Adrenal gland (tissue), 12 donors: ENCODE results near the gene NAGS. TPM values are rescaled to one million over a fixed set of nuclear protein-coding genes. Genes with fewer than 3 reads are reported as not detected.
"Not testable (repeated sequence)": the region's sequence is repeated elsewhere in the genome, so short reads cannot be mapped to it uniquely, and the experiment has no call there.

Experiments
- DNase-seq, 7 donors: peaks; one replicate each; pipeline ENCODE4 v3.0.0-alpha.2; 2019 to 2020
- H3K27ac ChIP-seq, 5 donors: fragments of 200-600 bp; sonication (generic) in 4 of 5; 1 replicate in 3 of 5; 2 replicates in 2 of 5; pipeline versions ENCODE4 v1.5.1 to v1.8.0; 2016 to 2020; ENCODE audit warnings: mild to moderate bottlenecking in 1 of 5
- H3K27me3 ChIP-seq: fragments of 200-600 bp; 2 replicates; pipeline ENCODE4 v1.8.0; 2021
- H3K36me3 ChIP-seq, 2 donors: fragments of 200-600 bp; replicated peaks in 1 of 2; 1 replicate in 1 of 2; 2 replicates in 1 of 2; pipeline versions ENCODE4 v1.5.1 to v1.8.0; 2018 to 2022
- H3K4me1 ChIP-seq, 2 donors: fragments of 200-600 bp; replicated peaks in 1 of 2; 1 replicate in 1 of 2; 2 replicates in 1 of 2; pipeline versions ENCODE4 v1.5.1 to v1.8.0; 2018 to 2021
- H3K4me3 ChIP-seq, 4 donors: fragments of 200-600 bp; sonication (generic) in 3 of 4; one replicate each; pipeline ENCODE4 v1.5.1; 2016 to 2018
- H3K9me3 ChIP-seq, 3 donors: fragments of 200-600 bp; sonication (generic) in 1 of 3; replicated peaks in 1 of 3; 1 replicate in 2 of 3; 2 replicates in 1 of 3; pipeline versions ENCODE4 v1.5.1 to v1.8.0; 2016 to 2021
- POLR2A ChIP-seq, 2 donors: fragments of 450-650 bp; IDR thresholded peaks; one replicate each; pipeline ENCODE4 v1.6.1; 2017; ENCODE audit warnings: antibody characterized with exemption in 2 of 2, mild to moderate bottlenecking in 2 of 2, moderate library complexity in 1 of 2
- WGBS, 4 donors: extraction: QIAGEN DNeasy Blood & Tissue Kit in 2 of 4; methylation state at CpG; one replicate each; pipeline versions ENCODE4 v1.1.5 to v1.1.7; 2013 to 2017; 5-methylcytosine and 5-hydroxymethylcytosine counted together
- intact Hi-C, 2 donors: fragments of 100-400 bp; cut with DNase I; formaldehyde crosslinking; loops; one replicate each; pipeline versions ENCODE4 v1.14.1 to v1.15.0; 2022 to 2023
- polyA plus RNA-seq, 3 donors: library from polyadenylated mRNA; stranded (reverse); fragments of 200-250 nt in 2 of 3; fragments of 350-450 nt in 1 of 3; fragmentation: Illumina TruSeq in 1 of 3; extraction: RNeasy Lipid Tissue Mini Kit (QIAGEN cat#74804) in 1 of 3; gene quantifications; one replicate each; pipeline ENCODE4 v1.2.3, GENCODE V29; 2013 to 2014
- total RNA-seq, 9 donors: library from RNA; depleted of rRNA in 4 of 9; stranded (reverse); fragments of >200 nt in 4 of 9; fragments of 120-200 nt in 1 of 9; fragmentation: NEBNext Ultra II Directional in 1 of 9; extraction: Animal tissue kit (Norgen Biotek cat#: 25700) in 1 of 9; gene quantifications; one replicate each; pipeline versions ENCODE4 v1.1.0 to v1.2.4, GENCODE V29; 2013 to 2023
- TF ChIP-seq, protein P1 (sequence below), 6 experiments: fragments of 450-650 bp in 4 of 6; fragments of 200-600 bp in 2 of 6; sonication (generic) in 1 of 6; IDR thresholded peaks; 1 replicate in 5 of 6; 2 replicates in 1 of 6; pipeline versions ENCODE4 v1.5.1 to v1.8.0; 2016 to 2021; ENCODE audit warnings: antibody characterized with exemption in 6 of 6, mild to moderate bottlenecking in 2 of 6, moderate library complexity in 1 of 6
- donor health status: healthy with polysubstance abuse.
- donor health status: Bipolar disorder and iron deficiency.
- donor health status: DM: yes; HTN: yes; CAD: no.
- donor health status: DM: no; HTN: no; CAD: no.
- donor health status: DM: no; HTN: no; CAD: no.
- donor health status: DM: yes; HTN: yes; CAD: no.

NAGS gene
- total and polyA plus RNA-seq, 12 donors = 0.22 to 4.4 (median 1.1) TPM

DNA sequence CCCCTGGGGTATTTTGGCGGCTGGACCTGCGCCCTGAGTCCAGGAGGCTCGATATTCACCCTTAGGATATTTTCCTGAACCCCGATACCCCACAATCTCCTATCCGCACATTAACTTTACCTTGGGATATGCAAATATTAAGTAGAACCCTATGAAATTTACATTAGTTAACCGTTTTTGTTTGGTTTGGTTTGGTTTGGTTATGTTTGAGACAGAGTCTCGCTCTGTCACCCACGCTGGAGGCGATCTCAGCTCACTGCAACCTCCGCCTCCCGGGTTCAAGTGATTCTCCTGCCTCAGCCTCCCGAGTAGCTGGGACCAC lies 9.3 kb upstream of the NAGS start:
- 12 to 23% (median 14%) methylated on average over 12 of the region's 12 CpGs for WGBS, 4 donors

DNA sequence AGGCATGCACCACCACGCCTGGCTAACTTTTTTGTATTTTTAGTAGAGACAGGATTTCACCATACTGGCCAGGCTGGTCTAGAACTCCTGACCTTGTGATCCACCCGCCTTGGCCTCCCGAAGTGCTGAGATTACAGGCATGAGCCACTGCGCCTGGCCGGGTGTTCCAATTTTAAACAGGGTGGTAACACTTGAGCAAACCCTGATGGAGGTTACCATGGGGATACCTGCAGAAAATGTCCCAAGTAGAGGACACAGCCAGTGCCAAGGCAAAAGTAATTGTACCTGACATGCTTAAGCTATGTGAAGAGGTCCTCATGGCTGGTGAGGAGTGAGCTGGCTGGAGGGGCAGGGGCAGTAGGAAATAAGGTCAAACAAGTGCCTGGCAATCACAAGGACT lies 7.2 kb upstream of the NAGS start:
- not testable (repeated sequence) for DNase-seq, H3K27me3 ChIP-seq, H3K27ac ChIP-seq, H3K4me3 ChIP-seq, H3K36me3 ChIP-seq, H3K4me1 ChIP-seq, H3K9me3 ChIP-seq
- 68 to 80% (median 72%) methylated on average over 5 of the region's 5 CpGs for WGBS, 4 donors
- intact Hi-C loops = loop anchor here in 1 of 2 donors (5.0 to 10.0 kb wide), 2 partner anchors 55 to 122 kb away; partner anchors contain the start of gene PPY

More for the DNA sequence above, 9.3 kb upstream of the NAGS start:
- no peak overlapping the region for H3K4me3 ChIP-seq
- TF ChIP-seq, protein P1, sequence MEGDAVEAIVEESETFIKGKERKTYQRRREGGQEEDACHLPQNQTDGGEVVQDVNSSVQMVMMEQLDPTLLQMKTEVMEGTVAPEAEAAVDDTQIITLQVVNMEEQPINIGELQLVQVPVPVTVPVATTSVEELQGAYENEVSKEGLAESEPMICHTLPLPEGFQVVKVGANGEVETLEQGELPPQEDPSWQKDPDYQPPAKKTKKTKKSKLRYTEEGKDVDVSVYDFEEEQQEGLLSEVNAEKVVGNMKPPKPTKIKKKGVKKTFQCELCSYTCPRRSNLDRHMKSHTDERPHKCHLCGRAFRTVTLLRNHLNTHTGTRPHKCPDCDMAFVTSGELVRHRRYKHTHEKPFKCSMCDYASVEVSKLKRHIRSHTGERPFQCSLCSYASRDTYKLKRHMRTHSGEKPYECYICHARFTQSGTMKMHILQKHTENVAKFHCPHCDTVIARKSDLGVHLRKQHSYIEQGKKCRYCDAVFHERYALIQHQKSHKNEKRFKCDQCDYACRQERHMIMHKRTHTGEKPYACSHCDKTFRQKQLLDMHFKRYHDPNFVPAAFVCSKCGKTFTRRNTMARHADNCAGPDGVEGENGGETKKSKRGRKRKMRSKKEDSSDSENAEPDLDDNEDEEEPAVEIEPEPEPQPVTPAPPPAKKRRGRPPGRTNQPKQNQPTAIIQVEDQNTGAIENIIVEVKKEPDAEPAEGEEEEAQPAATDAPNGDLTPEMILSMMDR (IDR thresholded peaks at IDR 0.05) = peak in 1 of 6 experiments; percentile 9
- TF ChIP-seq POLR2A (IDR thresholded peaks at IDR 0.05) = no peak
- H3K27ac ChIP-seq = no peak overlapping the region
- H3K27me3 ChIP-seq = no peaks in the 10 kb centered on the region
- H3K9me3 ChIP-seq = no peaks in the 10 kb centered on the region
- no peaks in the 10 kb centered on the region for H3K36me3 ChIP-seq
- H3K4me1 ChIP-seq = peaks cover 0 to 6% of the 10 kb centered on the region in 2 donors
- intact Hi-C loops = loop anchor here (2.0 to 10.0 kb wide), 3 partner anchors 50 to 120 kb away; partner anchors contain the start of gene PPY (in 1 of the 2)
- no peak for DNase-seq

DNA sequence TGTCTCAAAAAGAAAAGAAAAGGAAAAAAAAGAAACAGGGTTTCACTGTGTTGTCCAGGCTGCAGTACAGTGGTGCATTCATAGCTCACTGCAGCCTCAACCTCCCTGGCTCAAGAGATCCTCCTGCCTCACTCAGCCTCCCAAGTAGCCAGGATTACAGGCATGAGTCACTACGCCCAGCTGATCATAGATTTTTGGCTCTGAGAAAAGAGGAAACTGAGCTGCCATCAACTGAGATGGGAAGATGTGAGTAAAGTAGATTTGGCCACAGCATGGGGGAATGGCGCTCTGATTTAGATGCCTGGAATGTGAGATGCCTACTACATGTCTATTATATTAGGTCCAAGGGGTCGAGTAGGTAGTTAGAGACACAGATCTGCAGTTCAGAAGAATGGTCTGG lies 5.9 kb upstream of the NAGS start:
- no peaks in the 10 kb centered on the region for H3K36me3 ChIP-seq
- DNase-seq = no peak
- H3K9me3 ChIP-seq = no peaks in the 10 kb centered on the region
- peaks cover 0 to 6% of the 10 kb centered on the region in 2 donors for H3K4me1 ChIP-seq
- no peaks in the 10 kb centered on the region for H3K27me3 ChIP-seq
- TF ChIP-seq, protein P1 (IDR thresholded peaks at IDR 0.05) = no peak
- no peak for TF ChIP-seq POLR2A (IDR thresholded peaks at IDR 0.05)
- H3K4me3 ChIP-seq = no peak overlapping the region
- no peak overlapping the region for H3K27ac ChIP-seq
- intact Hi-C loops = loop anchor here in 1 of 2 donors (5.0 to 10.0 kb wide), 2 partner anchors 56 to 124 kb away; partner anchors contain the start of gene PPY
- WGBS, 4 donors = 54 to 84% (median 74%) methylated on average over 3 of the region's 3 CpGs

DNA sequence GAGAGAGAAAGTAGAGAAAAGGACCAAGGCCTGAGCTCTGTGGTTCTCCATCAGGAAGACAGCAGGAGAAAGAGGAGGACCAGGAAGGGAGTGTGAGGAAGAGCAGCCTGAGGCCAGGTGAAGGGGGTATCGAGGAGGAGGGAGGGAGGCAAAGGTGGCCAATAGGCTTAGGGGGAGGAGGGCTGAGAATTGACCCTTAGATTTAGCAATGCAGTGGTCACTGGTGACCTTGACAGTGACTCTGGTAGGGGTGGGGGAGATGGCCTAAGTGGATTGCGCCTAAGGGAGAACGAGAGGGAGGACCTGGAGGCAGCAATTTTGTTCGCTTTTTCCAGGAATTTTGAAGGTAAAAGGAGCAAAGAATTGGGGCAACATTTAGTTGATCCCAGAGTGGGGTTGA lies 5.4 kb upstream of the NAGS start:
- no peak for TF ChIP-seq POLR2A (IDR thresholded peaks at IDR 0.05)
- TF ChIP-seq, protein P1 (IDR thresholded peaks at IDR 0.05) = no peak
- no peak overlapping the region for H3K4me3 ChIP-seq
- 62 to 85% (median 82%) methylated on average over 4 of the region's 4 CpGs for WGBS, 4 donors
- H3K27me3 ChIP-seq = no peaks in the 10 kb centered on the region
- H3K9me3 ChIP-seq = no peaks in the 10 kb centered on the region
- DNase-seq = no peak
- intact Hi-C loops = loop anchor here in 1 of 2 donors (5.0 to 10.0 kb wide), 2 partner anchors 57 to 124 kb away; partner anchors contain the start of gene PPY
- no peak overlapping the region for H3K27ac ChIP-seq
- H3K36me3 ChIP-seq = no peaks in the 10 kb centered on the region
- H3K4me1 ChIP-seq = peaks cover 0 to 6% of the 10 kb centered on the region in 2 donors
